GM08714 (cell line): Measurements from ENCODE around the gene ATXN1.
"Not testable (repeated sequence)": the region's sequence is repeated elsewhere in the genome, so short reads cannot be mapped to it uniquely, and the experiment has no call there.

ENCODE experiments used
- H3K4me3 ChIP-seq: fragments of 200-500 bp; sonication (Bioruptor generic); 2 replicates; pipeline ENCODE4 v1.5.1; 2014; ENCODE audit warnings: mild to moderate bottlenecking, low read length, inconsistent platforms
- ZNF274 ChIP-seq: IDR thresholded peaks from 2 replicates; pipeline ENCODE4 v1.6.1; 2012; ENCODE audit warnings: mild to moderate bottlenecking, low read depth, low read length

Gene ATXN1

DNA sequence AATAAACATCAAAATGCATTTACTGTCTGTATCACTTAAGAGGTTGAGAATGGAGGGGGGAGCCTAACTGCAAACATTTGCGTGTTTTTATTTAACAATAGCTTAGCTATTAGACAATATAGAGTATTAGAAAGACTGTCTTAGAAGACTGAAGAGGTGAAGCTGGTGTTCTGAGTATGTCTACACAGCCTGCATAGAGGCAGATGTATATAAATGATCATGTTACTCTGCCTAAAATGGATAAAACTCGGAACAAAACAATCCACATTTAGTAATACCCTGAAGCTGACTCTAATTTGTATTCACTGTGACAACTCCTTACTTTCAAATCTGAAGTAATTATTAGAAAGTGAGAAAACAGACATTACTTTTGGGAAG lies 340.9 kb downstream of the ATXN1 start:
- H3K4me3 ChIP-seq = no peak overlapping the region
- no peak for TF ChIP-seq ZNF274

DNA sequence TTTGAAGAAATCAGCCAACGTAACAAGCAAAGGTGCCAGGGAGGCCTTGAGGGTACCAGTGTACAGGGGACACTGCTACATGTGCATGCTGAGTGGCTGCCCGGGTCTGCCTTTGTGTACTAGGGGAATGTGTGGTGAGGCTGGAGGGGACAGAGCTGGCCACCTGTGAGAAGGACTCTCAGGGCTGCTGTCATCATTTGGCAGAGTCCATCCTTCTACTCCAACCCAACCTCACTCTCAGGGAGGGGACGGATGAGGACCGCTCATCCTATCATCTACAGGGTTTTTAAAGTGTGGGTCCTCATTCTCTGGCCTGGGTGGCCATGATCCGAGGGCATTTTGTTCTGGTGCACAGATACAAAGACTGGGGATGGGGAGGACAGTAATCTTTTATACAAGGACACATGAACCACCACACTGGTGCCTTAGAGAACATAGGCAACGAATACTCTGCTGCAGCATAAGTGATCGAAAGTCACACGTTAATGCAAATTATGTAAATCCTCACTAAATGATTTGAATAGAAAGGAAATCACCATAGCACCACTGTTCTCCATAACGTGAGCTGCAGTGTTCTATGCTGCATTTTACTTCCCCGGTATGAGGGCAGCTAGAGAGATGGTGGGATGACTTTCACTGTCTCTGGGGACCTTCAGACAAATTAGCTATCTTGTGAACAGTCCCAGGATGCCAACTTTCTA lies 341.5 kb downstream of the ATXN1 start:
- peak overlapping the region; percentile 3; the same call in 1 of the 2 replicates for H3K4me3 ChIP-seq

DNA sequence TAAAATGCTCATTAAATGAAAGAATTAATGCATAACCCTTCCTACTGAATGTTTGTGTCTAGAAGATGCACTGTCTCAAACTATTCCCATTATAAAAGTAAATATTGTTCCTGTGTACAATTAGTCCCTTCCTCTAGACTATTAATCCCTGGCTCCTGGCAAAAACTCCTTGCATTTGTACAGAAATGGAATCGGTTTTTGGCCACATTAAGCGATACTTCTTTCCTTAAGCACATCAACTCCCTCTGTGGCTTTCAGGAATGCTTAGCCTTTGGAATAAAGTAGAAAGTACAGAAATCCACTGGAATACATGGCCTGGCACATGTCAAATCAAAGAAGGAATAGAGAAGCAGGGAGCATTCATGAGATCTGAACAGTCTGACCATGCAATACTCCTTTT lies 343.1 kb downstream of the ATXN1 start:
- no peak for TF ChIP-seq ZNF274
- H3K4me3 ChIP-seq = no peak overlapping the region

More for the DNA sequence above, 341.5 kb downstream of the ATXN1 start:
- no peak for TF ChIP-seq ZNF274

DNA sequence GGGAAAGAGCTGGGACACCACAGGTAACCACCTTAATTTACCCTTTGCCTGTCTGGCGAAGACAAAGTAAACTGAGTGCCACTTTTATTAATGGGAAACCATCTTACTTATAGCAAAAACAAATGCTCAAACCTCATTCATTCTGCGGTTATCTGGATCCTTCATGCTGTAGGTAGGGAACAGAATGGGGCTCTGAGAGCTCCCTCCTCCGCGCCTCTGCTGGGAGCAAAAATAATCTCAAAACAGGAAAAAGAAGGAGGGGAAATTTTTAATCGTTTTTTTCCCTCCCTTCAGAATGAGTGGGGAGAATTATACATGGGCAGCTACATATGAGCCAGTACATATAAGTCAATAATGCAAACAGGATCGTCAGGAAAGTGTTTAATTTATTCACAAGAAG lies 345.6 kb downstream of the ATXN1 start:
- no peak for TF ChIP-seq ZNF274
- no peak overlapping the region for H3K4me3 ChIP-seq

DNA sequence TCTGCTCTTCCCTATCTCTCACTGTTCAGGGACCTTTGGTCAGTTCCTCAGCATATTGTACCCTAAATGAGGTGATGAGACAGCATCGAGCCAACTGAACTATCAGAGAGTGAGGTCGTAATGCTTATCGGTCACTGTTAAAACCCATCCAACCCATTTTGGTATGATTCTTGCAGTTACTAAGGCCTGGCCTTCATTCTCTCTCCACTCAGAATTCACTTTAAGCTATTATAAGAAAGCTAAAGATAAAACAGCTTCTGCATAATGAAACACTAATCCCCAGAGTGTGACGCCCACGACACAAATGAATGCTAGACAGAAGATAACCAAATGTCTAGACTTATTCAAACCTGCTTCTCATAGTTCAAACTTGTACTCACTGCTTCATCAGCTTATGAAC lies 347.1 kb downstream of the ATXN1 start:
- TF ChIP-seq ZNF274 = no peak
- peak overlapping the region; percentile 64; the same call in 1 of the 2 replicates for H3K4me3 ChIP-seq

DNA sequence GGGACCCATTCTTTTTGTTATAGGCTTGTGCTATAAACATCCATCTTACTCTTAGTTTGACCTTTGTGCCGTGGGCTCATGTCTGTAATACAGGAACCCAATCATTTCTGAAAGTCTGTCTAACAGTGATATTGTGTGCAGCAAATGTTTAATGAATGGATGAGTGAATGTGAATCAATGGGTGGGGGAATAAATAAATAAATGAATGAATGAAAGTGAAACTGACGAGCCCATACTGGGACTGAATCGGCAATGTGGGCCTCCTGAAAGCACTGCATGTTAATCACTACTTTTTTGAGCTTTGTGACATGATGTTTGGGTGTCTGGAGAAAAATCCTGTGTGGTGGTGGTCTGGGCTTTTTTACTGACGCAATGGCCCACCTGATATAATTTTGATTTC lies 347.9 kb downstream of the ATXN1 start:
- peak overlapping the region; percentile 56; the same call in 1 of the 2 replicates for H3K4me3 ChIP-seq
- no peak for TF ChIP-seq ZNF274

DNA sequence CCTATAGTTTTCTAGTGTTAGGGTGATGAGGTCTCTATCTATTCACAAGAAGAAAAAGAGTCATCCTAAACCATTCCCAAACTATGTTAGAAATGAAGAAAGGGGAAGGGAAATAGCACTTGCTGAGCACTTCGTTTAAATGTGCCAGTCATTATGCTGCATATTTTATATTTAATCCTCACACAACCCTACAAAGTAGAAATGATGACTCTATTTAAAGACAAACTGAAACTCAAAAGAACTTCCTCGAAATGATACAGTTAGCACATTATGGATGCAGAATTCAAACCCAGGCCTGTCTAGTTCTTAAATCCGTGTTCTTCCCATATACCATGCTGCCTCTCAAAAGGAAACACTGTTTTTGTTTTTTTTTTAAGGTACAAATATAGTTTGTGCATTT lies 348.3 kb downstream of the ATXN1 start:
- no peak for TF ChIP-seq ZNF274
- peak overlapping the region; percentile 56; the same call in 1 of the 2 replicates for H3K4me3 ChIP-seq

DNA sequence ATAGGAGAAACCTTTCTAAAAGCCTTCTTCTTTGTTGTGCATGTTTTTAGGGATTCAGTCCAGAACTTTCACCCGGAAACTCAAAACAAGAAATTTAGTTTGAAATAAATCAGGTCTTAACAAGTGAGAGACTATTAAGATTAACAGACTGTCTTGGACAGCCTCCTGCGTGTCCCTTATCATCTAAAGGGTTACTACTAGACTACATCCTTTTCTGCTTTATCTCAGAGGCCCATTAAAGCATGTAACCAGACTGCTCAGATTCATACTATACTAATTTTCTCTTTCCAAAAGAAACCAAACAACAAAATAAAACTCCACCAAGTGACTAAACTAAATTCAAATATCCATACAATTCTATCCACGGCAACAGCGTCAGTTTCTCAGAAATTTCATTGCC lies 349.1 kb downstream of the ATXN1 start:
- no peak for TF ChIP-seq ZNF274
- no peak overlapping the region for H3K4me3 ChIP-seq

DNA sequence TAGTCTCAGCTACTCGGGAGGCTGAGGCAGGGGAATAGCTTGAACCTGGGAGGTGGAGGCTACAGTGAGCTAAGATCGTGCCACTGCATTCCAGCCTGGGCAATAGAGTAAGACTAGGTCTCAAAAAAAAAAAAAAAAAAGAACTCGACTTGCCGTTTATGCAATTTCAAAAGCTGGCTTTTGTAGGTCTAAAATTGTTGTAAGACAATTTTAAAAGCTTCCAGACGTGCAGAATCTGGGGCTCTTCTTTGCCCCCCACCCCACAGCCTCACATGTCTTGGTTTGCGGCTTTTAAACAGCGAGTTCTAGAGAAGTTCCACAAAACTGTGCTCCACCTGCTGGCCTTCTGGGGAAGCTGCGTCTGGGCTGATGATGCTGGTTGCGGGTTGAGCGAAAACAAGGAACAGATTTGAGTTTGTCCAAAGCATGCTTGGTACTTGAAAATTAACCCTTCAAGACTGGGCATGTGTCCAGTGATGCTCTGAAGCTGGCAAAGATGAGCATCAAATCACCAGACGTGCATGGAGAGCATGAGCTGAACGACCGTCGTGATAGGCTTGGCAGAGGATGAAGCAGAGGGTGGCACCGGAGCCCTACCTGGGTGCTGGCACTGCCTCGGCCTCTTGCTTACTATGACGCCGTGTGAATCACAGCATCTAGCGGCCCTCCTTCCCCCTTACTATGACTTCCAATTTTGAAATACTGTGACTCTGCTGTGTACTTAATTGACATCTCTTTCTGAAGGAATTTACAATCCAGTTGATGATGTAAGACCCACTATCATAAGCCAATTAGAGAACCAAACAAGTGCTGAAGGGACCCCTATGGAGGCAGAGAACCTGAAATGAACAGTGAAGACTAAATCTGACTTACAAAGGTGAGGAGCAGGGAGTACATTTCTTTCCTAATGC lies 351.5 kb downstream of the ATXN1 start:
- H3K4me3 ChIP-seq = no peak overlapping the region
- no peak for TF ChIP-seq ZNF274

DNA sequence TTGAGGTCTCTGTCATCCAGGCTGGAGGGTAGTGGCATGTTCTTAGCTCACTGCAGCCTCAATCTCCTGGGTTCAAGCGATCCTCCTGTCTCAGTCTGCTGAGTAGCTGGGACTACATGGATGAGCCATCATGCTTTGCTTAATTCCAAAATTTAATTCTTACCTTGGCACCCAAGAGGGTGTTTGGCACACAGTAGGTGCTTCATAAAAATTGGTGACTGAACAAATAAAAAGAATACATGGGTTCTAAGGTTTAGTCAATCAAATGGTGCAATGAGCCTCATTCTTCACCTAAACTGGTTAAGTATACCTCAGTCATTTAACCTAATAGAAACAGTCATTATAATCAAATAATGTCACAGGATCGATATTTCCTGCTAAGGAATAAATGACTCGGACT lies 352.5 kb downstream of the ATXN1 start:
- H3K4me3 ChIP-seq = no peak overlapping the region
- TF ChIP-seq ZNF274 = no peak

DNA sequence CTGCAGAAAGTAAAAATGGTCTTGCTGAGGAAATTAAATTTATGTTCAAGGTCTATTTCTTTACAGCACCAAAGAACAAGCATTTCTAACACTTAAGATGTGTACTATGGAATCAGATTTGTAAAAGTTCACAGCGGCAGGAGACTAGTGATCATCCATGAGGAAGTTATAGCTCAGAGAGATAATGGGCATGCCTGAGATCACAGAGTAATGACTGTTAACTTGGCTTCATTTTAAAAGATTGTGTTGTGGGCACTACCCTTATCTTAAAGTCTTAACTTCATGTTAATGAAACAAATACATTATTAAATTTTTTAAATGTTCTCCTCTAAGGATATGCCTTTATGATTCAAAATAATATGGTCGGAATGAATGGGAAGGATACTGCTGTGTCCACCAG lies 354.3 kb downstream of the ATXN1 start:
- TF ChIP-seq ZNF274 = no peak
- no peak overlapping the region for H3K4me3 ChIP-seq

DNA sequence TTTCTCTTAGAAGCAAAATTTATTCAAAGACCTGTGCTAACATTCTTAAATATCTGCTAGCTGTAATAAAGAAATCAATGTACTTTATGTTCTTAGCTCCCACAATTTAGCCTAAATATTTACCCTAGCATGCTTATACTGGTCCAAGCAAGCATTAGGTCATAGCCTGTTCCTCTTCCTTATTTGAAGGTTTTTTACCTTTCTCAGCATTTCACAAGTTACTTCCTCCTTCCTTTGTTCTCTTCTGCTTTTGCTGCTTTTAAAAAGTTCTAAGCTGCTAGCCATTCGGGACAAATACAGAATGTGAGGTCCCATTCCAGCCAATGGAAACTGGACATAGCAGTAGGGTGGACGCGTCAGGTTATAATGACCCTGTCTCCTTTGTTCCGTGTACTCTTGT lies 354.7 kb downstream of the ATXN1 start:
- not testable (repeated sequence) for H3K4me3 ChIP-seq

DNA sequence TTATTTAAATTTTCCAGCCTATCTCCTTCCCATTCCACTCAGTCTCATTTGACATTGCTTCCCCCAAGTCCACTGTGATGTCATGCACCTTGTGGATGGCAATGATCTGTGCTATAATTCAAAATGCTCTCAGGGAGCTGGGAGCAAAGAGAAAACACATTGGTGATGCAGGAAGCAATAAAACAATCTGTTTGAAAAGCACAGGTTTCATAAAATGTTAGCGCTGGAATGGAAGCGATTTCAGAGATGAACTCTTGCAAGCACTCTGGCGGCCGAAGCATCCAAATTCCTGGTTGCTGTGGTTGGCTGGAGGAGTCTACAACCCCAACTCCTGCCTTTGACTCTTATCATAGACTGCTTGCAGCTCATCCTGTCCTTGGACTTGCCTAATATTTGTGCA lies 355.9 kb downstream of the ATXN1 start:
- H3K4me3 ChIP-seq = no peak overlapping the region
- no peak for TF ChIP-seq ZNF274

DNA sequence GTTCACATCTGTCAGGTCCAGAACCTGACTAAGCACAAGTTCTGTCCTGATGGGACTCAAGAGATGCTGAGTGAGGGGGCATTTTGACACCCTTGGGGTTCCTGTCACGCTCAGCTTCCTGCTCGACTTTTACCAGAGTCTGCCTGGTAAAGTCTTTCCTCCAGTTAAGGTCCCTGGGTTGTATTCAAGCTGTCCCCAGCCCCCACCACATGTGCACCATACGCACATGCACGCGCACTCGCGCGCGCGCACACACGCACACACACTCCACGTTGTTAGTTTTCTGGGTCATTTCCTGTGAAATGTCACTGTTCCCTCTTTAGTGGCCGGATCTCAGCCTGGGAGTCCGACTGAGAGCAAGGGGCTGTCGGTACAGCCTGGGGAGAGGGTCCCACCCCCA lies 356.8 kb downstream of the ATXN1 start:
- H3K4me3 ChIP-seq = no peak overlapping the region
- no peak for TF ChIP-seq ZNF274

DNA sequence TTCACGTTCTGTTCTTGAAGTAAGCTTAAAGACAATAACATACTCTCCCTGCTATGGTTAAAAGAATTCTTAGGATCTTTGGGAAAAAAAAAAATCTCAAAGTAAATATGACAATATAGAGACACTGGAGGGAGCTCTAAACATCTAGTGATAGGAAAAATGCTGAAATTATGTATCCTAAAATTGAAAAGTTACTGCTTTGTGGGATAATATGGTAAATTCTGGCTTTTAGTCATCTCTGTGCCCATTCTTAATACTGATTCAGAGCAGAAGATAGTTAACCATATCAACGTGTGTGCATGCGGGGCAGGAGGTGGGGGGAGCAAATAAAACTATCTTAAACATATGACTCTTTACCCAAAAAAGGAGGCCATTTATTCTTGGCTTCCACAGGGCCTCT lies 357.4 kb downstream of the ATXN1 start:
- TF ChIP-seq ZNF274 = no peak
- no peak overlapping the region for H3K4me3 ChIP-seq
